ENCODE measurements around the gene C11orf68. TPM values are rescaled to one million over a fixed set of nuclear protein-coding genes. Genes with fewer than 3 reads are reported as not detected.
A peak's percentile ranks its signal among the peaks of the same experiment; 100 is the strongest.

Gene C11orf68
- total and polyA plus RNA-seq, 2 donors (not counting 1 experiment from before 2014, with no cell fraction given), result 34.9 to 50.6 TPM

GRCh38 chr11:65921876-65922275, 3.0 kb upstream of the C11orf68 start:
- no peak overlapping the region for H3K27ac Mint-ChIP-seq
- CTCF ChIA-PET, result interaction anchor here (2.1 to 3.0 kb wide), 3 partner anchors 10 to 37 kb away, joined by 4 to 10 read pairs (median 8); partner anchors contain the start of gene FIBP

GRCh38 chr11:65921033-65921555, 2.2 kb upstream of the C11orf68 start:
- peaks cover 4% of the 10 kb centered on the region for H4K20me1 ChIP-seq (ENCODE audit: control insufficient read depth, insufficient read depth, low read length, poor library complexity, severe bottlenecking)
- H3K4me1 ChIP-seq (ENCODE audit: control insufficient read depth in 2 of 2, insufficient read depth in 2 of 2, low read length in 2 of 2), result peaks cover 19 to 34% of the 10 kb centered on the region in 2 donors
- peak overlapping the region; percentile 70 for H3K9ac ChIP-seq (ENCODE audit: low read length)
- ATAC-seq (ENCODE audit: low read depth) (no peak), DNase-seq (no peak)
- Mint-ChIP-seq H3K4me3 (peak overlapping the region; percentile 95), H3K27me3 (no peaks in the 10 kb centered on the region), H3K27ac (no peak overlapping the region), H3K4me1 (peaks cover 32% of the 10 kb centered on the region), H3K9me3 (ENCODE audit: insufficient read depth) (no peaks in the 10 kb centered on the region)
- no peak overlapping the region for H3K27ac ChIP-seq (ENCODE audit: low read length in 2 of 2)
- H3K9me3 ChIP-seq (ENCODE audit: control extremely low read depth in 1 of 3, control insufficient read depth in 2 of 3, insufficient read depth in 1 of 3, low read length in 2 of 3), result no peaks in the 10 kb centered on the region
- H3K79me2 ChIP-seq (ENCODE audit: control insufficient read depth, insufficient read depth, low read length), result peaks cover 38% of the 10 kb centered on the region
- H3K4me3 ChIP-seq (ENCODE audit: control extremely low read depth in 1 of 5, extremely low read depth in 1 of 5, insufficient read depth in 1 of 5, low read depth in 2 of 5, low read length in 4 of 5), result peak overlapping the region in 1 of 5 experiments; percentile 3
- POLR2A ChIA-PET, result no interaction called here
- intact Hi-C loops (cut with micrococcal nuclease), result no loop called here
- CTCF ChIA-PET, result interaction anchor here (3.0 kb wide), 1 partner anchor 34 kb away, joined by 10 read pairs; the partner anchor contains the start of gene FIBP
- WGBS (ENCODE audit: insufficient coverage), result 97% methylated on average over 4 of the region's 12 CpGs
- H3K27me3 ChIP-seq (replicated peaks in 1 of 4; ENCODE audit: control extremely low read depth in 1 of 4, control insufficient read depth in 3 of 4, insufficient read depth in 4 of 4, low read length in 3 of 4), result no peaks in the 10 kb centered on the region
- H3K4me2 ChIP-seq (replicated peaks; ENCODE audit: low read depth, low read length, poor library complexity, severe bottlenecking), result peak overlapping the region; percentile 89
- H3K36me3 ChIP-seq (replicated peaks in 1 of 2; ENCODE audit: control extremely low read depth in 1 of 2, control insufficient read depth in 1 of 2, extremely low read depth in 1 of 2, insufficient read depth in 2 of 2, low read length in 1 of 2), result peaks cover 6 to 20% of the 10 kb centered on the region in 2 experiments
- no peak overlapping the region for H2AFZ ChIP-seq (ENCODE audit: insufficient read depth, low read depth, low read length, poor library complexity, severe bottlenecking)
- TF ChIP-seq EZH2 (IDR thresholded peaks at IDR 0.05; ENCODE audit: borderline replicate concordance, insufficient read depth, low read depth, low read length, poor library complexity, severe bottlenecking), result no peak
- TF ChIP-seq, protein P1, sequence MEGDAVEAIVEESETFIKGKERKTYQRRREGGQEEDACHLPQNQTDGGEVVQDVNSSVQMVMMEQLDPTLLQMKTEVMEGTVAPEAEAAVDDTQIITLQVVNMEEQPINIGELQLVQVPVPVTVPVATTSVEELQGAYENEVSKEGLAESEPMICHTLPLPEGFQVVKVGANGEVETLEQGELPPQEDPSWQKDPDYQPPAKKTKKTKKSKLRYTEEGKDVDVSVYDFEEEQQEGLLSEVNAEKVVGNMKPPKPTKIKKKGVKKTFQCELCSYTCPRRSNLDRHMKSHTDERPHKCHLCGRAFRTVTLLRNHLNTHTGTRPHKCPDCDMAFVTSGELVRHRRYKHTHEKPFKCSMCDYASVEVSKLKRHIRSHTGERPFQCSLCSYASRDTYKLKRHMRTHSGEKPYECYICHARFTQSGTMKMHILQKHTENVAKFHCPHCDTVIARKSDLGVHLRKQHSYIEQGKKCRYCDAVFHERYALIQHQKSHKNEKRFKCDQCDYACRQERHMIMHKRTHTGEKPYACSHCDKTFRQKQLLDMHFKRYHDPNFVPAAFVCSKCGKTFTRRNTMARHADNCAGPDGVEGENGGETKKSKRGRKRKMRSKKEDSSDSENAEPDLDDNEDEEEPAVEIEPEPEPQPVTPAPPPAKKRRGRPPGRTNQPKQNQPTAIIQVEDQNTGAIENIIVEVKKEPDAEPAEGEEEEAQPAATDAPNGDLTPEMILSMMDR (IDR thresholded peaks at IDR 0.05), result no peak

More at GRCh38 chr11:65921876-65922275, 3.0 kb upstream of the C11orf68 start:
- Mint-ChIP-seq H3K27me3 (no peaks in the 10 kb centered on the region), H3K4me1 (peaks cover 24% of the 10 kb centered on the region), H3K4me3 (peak overlapping the region; percentile 17), H3K9me3 (ENCODE audit: insufficient read depth) (no peaks in the 10 kb centered on the region)
- no peak for DNase-seq
- H3K9ac ChIP-seq (ENCODE audit: low read length), result no peak overlapping the region
- no peak for TF ChIP-seq EZH2 (IDR thresholded peaks at IDR 0.05; ENCODE audit: borderline replicate concordance, insufficient read depth, low read depth, low read length, poor library complexity, severe bottlenecking)
- TF ChIP-seq, protein P1 (IDR thresholded peaks at IDR 0.05), result no peak
- peaks cover 4% of the 10 kb centered on the region for H4K20me1 ChIP-seq (ENCODE audit: control insufficient read depth, insufficient read depth, low read length, poor library complexity, severe bottlenecking)
- POLR2A ChIA-PET, result interaction anchor here (0.5 to 0.9 kb wide), 3 partner anchors 34 to 201 kb away, joined by 4 to 10 read pairs (median 7); partner anchors contain the start of gene FIBP
- no peaks in the 10 kb centered on the region for H3K9me3 ChIP-seq (ENCODE audit: control extremely low read depth in 1 of 3, control insufficient read depth in 2 of 3, insufficient read depth in 1 of 3, low read length in 2 of 3)
- no peak overlapping the region for H3K27ac ChIP-seq (ENCODE audit: low read length in 2 of 2)
- H3K4me3 ChIP-seq (ENCODE audit: control extremely low read depth in 1 of 5, extremely low read depth in 1 of 5, insufficient read depth in 1 of 5, low read depth in 2 of 5, low read length in 4 of 5), result no peak overlapping the region
- H3K4me2 ChIP-seq (replicated peaks; ENCODE audit: low read depth, low read length, poor library complexity, severe bottlenecking), result no peak overlapping the region
- peaks cover 6 to 20% of the 10 kb centered on the region in 2 experiments for H3K36me3 ChIP-seq (replicated peaks in 1 of 2; ENCODE audit: control extremely low read depth in 1 of 2, control insufficient read depth in 1 of 2, extremely low read depth in 1 of 2, insufficient read depth in 2 of 2, low read length in 1 of 2)
- H2AFZ ChIP-seq (ENCODE audit: insufficient read depth, low read depth, low read length, poor library complexity, severe bottlenecking), result no peak overlapping the region
- H3K79me2 ChIP-seq (ENCODE audit: control insufficient read depth, insufficient read depth, low read length), result peaks cover 35% of the 10 kb centered on the region
- no peak for ATAC-seq (ENCODE audit: low read depth)
- peaks cover 19 to 28% of the 10 kb centered on the region in 2 donors for H3K4me1 ChIP-seq (ENCODE audit: control insufficient read depth in 2 of 2, insufficient read depth in 2 of 2, low read length in 2 of 2)
- WGBS (ENCODE audit: insufficient coverage), result 99% methylated on average over 10 of the region's 10 CpGs
- no peaks in the 10 kb centered on the region for H3K27me3 ChIP-seq (replicated peaks in 1 of 4; ENCODE audit: control extremely low read depth in 1 of 4, control insufficient read depth in 3 of 4, insufficient read depth in 4 of 4, low read length in 3 of 4)
- intact Hi-C loops (cut with micrococcal nuclease), result no loop called here
